GM12891 (cell line): ENCODE results near the gene NUP50.
A peak's percentile ranks its signal among the peaks of the same experiment; 100 is the strongest.

Experiments
- DNase-seq: peaks from one replicate; pipeline ENCODE4 v3.0.0; 2011; ENCODE audit warnings: low spot score; ENCODE audit not compliant: insufficient read length
- FAIRE-seq: peaks from 2 replicates; lab custom pipeline; 2011; peaks lifted over from hg19 to GRCh38; lab: Jason Lieb, UNC
- PAX5 ChIP-seq: IDR thresholded peaks from 2 replicates; pipeline ENCODE4 v1.6.1; 2011; ENCODE audit warnings: low read length, moderate library complexity, mild to moderate bottlenecking; ENCODE audit not compliant: insufficient read depth, severe bottlenecking
- POLR2A ChIP-seq: IDR thresholded peaks from 2 replicates; pipeline ENCODE4 v1.6.1; 2011; ENCODE audit warnings: low read depth, low read length, control low read depth
- POLR2AphosphoS5 ChIP-seq: IDR thresholded peaks from 2 replicates; pipeline ENCODE4 v1.6.1; 2011; ENCODE audit warnings: low read depth, low read length, control low read depth
- POU2F2 ChIP-seq: IDR thresholded peaks from 2 replicates; pipeline ENCODE4 v1.6.1; 2011; ENCODE audit warnings: low read depth, mild to moderate bottlenecking, control low read depth, low read length, moderate library complexity
- SPI1 ChIP-seq: IDR thresholded peaks from 2 replicates; pipeline ENCODE4 v1.6.1; 2011; ENCODE audit warnings: low read depth, low read length, control low read depth
- TAF1 ChIP-seq: IDR thresholded peaks from 2 replicates; pipeline ENCODE4 v1.6.1; 2011; ENCODE audit warnings: low read depth, low read length, control low read depth

Gene NUP50

GRCh38 chr22:45226503-45227186 is 62.9 kb downstream of the NUP50 start:
- TF ChIP-seq SPI1 (no peak), POLR2AphosphoS5 (0 out of 2 replicates have a peak, but pooled peaks have one; percentile 28)
- no peak for FAIRE-seq
- DNase-seq = no peak

- DNase-seq (no peak), FAIRE-seq (no peak)
- 0 out of 2 replicates have a peak, but pooled peaks have one; percentile 11 for TF ChIP-seq POLR2A
- TF ChIP-seq PAX5 = no peak
Observed at GRCh38 chr22:45227645-45228400, 64.1 kb downstream of the NUP50 start.

GRCh38 chr22:45228401-45228754 is 64.7 kb downstream of the NUP50 start:
- no peak for FAIRE-seq
- no peak for TF ChIP-seq TAF1
- TF ChIP-seq POLR2A = 0 out of 2 replicates have a peak, but pooled peaks have one; percentile 4
- no peak for TF ChIP-seq SPI1
- DNase-seq = no peak

- FAIRE-seq = no peak
- no peak for DNase-seq
- TF ChIP-seq PAX5 (no peak), POU2F2 (no peak), POLR2AphosphoS5 (no peak), POLR2A (no peak), TAF1 (no peak), SPI1 (no peak)
Observed at GRCh38 chr22:45229181-45229580, 65.5 kb downstream of the NUP50 start.

GRCh38 chr22:45230026-45230721 is 66.4 kb downstream of the NUP50 start:
- TF ChIP-seq TAF1 = no peak
- no peak for TF ChIP-seq POU2F2
- TF ChIP-seq PAX5 = no peak
- DNase-seq = no peak
- FAIRE-seq = no peak

GRCh38 chr22:45231293-45231692 is 67.6 kb downstream of the NUP50 start:
- no peak for FAIRE-seq
- DNase-seq = no peak
- TF ChIP-seq TAF1 (no peak), POLR2A (no peak), SPI1 (no peak)

- FAIRE-seq (no peak), DNase-seq (no peak)
- TF ChIP-seq POLR2AphosphoS5 (0 out of 2 replicates have a peak, but pooled peaks have one; percentile 10), SPI1 (no peak), POLR2A (no peak), PAX5 (no peak), POU2F2 (no peak)
Observed at GRCh38 chr22:45233386-45233785, 69.7 kb downstream of the NUP50 start.

- no peak for TF ChIP-seq POLR2A
- no peak for TF ChIP-seq POU2F2
- TF ChIP-seq TAF1 = no peak
- no peak for TF ChIP-seq SPI1
- no peak for TF ChIP-seq POLR2AphosphoS5
- TF ChIP-seq PAX5 = no peak
- DNase-seq (no peak), FAIRE-seq (no peak)
Observed at GRCh38 chr22:45233827-45234226, 70.1 kb downstream of the NUP50 start.

GRCh38 chr22:45235101-45235777 is 71.5 kb downstream of the NUP50 start:
- DNase-seq = peak; percentile 80
- peak; percentile 94 for FAIRE-seq
- TF ChIP-seq PAX5 = no peak
- no peak for TF ChIP-seq POLR2AphosphoS5
- TF ChIP-seq POLR2A = peak; percentile 59
- no peak for TF ChIP-seq TAF1
- peak; percentile 47; the same call in 1 of the 2 replicates for TF ChIP-seq POU2F2
- peak; percentile 91 for TF ChIP-seq SPI1

GRCh38 chr22:45235851-45236342 is 72.2 kb downstream of the NUP50 start:
- FAIRE-seq (no peak), DNase-seq (no peak)
- TF ChIP-seq SPI1 (no peak), POU2F2 (0 out of 2 replicates have a peak, but pooled peaks have one; percentile 3)
